Loucy (cell line): ENCODE data around the gene JMJD8.
"Not testable (repeated sequence)": the region's sequence is repeated elsewhere in the genome, so short reads cannot be mapped to it uniquely, and the experiment has no call there.

Experiments used
- H2AFZ ChIP-seq: fragments of 200-600 bp; sonication (generic); 2 replicates; pipeline ENCODE4 v1.6.0; 2016; ENCODE audit warnings: antibody characterized with exemption, mild to moderate bottlenecking, low read length, moderate library complexity
- H3F3A ChIP-seq: fragments of 200-600 bp; 2 replicates; pipeline ENCODE4 v1.6.0; 2016; ENCODE audit warnings: antibody characterized with exemption, low read depth, mild to moderate bottlenecking
- H3K27me3 ChIP-seq: fragments of 200-600 bp; sonication (generic); 2 replicates; pipeline ENCODE4 v1.6.1; 2014; ENCODE audit warnings: low read length, mild to moderate bottlenecking; ENCODE audit not compliant: insufficient read depth, poor library complexity, severe bottlenecking
- H3K36me3 ChIP-seq: fragments of 200-600 bp; sonication (generic); 2 replicates; pipeline ENCODE4 v1.6.1; 2016; ENCODE audit warnings: low read length; ENCODE audit not compliant: insufficient read depth
- H3K4me1 ChIP-seq: fragments of 200-600 bp; sonication (generic); 2 replicates; pipeline ENCODE4 v1.5.1; 2014; ENCODE audit warnings: low read length, mild to moderate bottlenecking; ENCODE audit not compliant: insufficient read depth, poor library complexity, severe bottlenecking
- H3K4me2 ChIP-seq: fragments of 200-600 bp; sonication (generic); 2 replicates; pipeline ENCODE4 v1.6.0; 2014; ENCODE audit warnings: antibody characterized with exemption, low read length, low read depth, mild to moderate bottlenecking; ENCODE audit not compliant: poor library complexity, severe bottlenecking
- H3K4me3 ChIP-seq: fragments of 200-600 bp; sonication (generic); 2 replicates; pipeline ENCODE4 v1.5.1; 2014; ENCODE audit warnings: low read length, mild to moderate bottlenecking, mixed read lengths; ENCODE audit not compliant: poor library complexity, severe bottlenecking
- H3K79me2 ChIP-seq: fragments of 200-600 bp; sonication (generic); 2 replicates; pipeline ENCODE4 v1.6.1; 2014; ENCODE audit warnings: low read length; ENCODE audit not compliant: insufficient read depth
- H3K9ac ChIP-seq: fragments of 200-600 bp; sonication (generic); 2 replicates; pipeline ENCODE4 v1.6.0; 2014; ENCODE audit warnings: mild to moderate bottlenecking, low read depth, low read length, moderate library complexity; ENCODE audit not compliant: poor library complexity, severe bottlenecking
- H3K9me2 ChIP-seq: fragments of 200-600 bp; sonication (generic); replicated peaks from 2 replicates; pipeline ENCODE4 v1.6.1; 2016; ENCODE audit warnings: low read depth, low read length, mixed read lengths
- H3K9me3 ChIP-seq: fragments of 200-600 bp; sonication (generic); 2 replicates; pipeline ENCODE4 v1.6.1; 2014; ENCODE audit warnings: mild to moderate bottlenecking, antibody characterized with exemption, low read length, low read depth; ENCODE audit not compliant: insufficient read depth
- H4K20me1 ChIP-seq: fragments of 200-600 bp; sonication (generic); 2 replicates; pipeline ENCODE4 v1.6.0; 2014; ENCODE audit warnings: antibody characterized with exemption, low read length, mild to moderate bottlenecking; ENCODE audit not compliant: insufficient read depth, poor library complexity, severe bottlenecking
- EZH2phosphoT487 ChIP-seq: fragments of 200-600 bp; IDR thresholded peaks from 2 replicates; pipeline ENCODE4 v1.6.1; 2018; ENCODE audit warnings: antibody characterized with exemption, mild to moderate bottlenecking, moderate library complexity, borderline replicate concordance
- TF ChIP-seq, protein P1 (sequence below): fragments of 200-600 bp; sonication (generic); conservative IDR thresholded peaks from 2 replicates; pipeline ENCODE4 v1.5.1; 2014; ENCODE audit warnings: mild to moderate bottlenecking, antibody characterized with exemption, low read length

Gene JMJD8

DNA sequence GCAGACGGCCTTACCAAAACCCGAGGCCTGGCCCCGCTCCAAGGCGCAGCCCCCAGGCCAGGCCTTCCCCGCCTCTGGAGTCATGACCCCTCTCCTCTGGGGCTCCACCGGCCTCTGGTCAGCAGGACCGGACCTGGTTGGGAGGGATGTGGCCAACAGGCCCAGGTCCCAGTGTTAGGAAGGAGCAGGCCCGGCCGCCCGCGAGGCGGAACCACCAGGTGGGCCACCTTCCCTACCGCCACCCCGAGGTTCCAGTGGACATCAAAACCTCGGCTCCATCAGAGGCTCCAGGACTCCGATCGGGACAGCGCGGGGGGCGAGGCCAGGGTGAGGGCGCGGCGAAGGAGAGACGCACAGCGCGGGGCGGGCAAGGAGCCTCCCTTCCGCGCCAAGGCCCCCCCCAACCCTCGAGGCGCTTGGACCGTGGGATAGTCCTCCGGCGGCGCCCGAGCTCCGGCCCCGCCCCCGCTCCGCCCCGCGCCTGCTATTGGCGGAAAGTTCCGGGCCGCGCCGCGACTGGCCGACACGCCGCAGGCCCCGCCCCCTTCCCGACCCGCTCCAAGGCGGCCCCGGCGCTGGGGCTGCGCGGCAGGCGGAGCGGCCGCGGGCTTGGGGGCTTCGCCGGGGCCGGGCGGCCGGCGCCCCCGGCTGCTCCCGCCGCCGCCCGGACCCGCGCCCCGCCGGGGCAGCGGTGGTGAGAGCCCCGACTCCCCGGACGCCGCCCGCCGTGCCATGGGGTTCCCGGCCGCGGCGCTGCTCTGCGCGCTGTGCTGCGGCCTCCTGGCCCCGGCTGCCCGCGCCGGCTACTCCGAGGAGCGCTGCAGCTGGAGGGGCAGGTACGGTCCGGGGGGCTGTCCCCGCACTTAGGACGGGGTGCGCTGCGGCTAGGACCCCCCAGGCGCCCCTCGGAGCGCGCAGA, 30.7 kb upstream of the JMJD8 start, which contains the start of gene METRN:
METRN (plus strand) TSS at position 561 of the 919 bp plus-strand sequence; CDS start at position 733, 172 bp downstream.
- Histone ChIP-seq H3K4me3 (peak within 1 kb of the TSS; percentile 60), H3K4me2 (peak within 1 kb of the TSS; percentile 44), H3K4me1 (peaks cover 7% of the 10 kb centered on the region)

DNA sequence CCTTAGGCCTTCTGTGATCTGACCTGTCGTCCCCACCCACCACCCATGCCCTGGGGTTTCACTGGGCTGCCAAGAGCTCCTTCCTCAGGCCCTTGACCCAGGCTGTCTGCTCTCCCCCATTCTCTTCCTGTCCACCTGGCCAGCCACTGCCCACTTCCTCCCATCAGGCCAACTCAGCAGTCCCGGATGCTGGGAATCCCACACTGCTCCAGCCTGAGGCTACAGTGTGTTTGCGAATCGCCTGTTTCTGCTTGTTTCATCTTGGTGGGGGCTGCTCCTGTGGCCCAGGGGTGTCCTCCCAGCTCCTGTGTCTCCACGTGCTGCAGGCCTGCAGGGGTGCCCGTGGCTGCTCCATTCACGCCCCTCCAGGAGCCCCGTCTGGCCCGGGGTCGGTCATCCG, 29.9 kb upstream of the JMJD8 start:
- H4K20me1 ChIP-seq, result no peaks in the 10 kb centered on the region
- no peaks in the 10 kb centered on the region for H3F3A ChIP-seq
- H2AFZ ChIP-seq, result no peak overlapping the region
- TF ChIP-seq EZH2phosphoT487, result no peak
- TF ChIP-seq, protein P1, sequence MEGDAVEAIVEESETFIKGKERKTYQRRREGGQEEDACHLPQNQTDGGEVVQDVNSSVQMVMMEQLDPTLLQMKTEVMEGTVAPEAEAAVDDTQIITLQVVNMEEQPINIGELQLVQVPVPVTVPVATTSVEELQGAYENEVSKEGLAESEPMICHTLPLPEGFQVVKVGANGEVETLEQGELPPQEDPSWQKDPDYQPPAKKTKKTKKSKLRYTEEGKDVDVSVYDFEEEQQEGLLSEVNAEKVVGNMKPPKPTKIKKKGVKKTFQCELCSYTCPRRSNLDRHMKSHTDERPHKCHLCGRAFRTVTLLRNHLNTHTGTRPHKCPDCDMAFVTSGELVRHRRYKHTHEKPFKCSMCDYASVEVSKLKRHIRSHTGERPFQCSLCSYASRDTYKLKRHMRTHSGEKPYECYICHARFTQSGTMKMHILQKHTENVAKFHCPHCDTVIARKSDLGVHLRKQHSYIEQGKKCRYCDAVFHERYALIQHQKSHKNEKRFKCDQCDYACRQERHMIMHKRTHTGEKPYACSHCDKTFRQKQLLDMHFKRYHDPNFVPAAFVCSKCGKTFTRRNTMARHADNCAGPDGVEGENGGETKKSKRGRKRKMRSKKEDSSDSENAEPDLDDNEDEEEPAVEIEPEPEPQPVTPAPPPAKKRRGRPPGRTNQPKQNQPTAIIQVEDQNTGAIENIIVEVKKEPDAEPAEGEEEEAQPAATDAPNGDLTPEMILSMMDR, result no peak
- H3K9me3 ChIP-seq, result no peaks in the 10 kb centered on the region
- no peak overlapping the region for H3K4me2 ChIP-seq
- H3K27me3 ChIP-seq, result no peaks in the 10 kb centered on the region
- H3K4me1 ChIP-seq, result peaks cover 2% of the 10 kb centered on the region
- H3K4me3 ChIP-seq, result no peak overlapping the region
- H3K79me2 ChIP-seq, result no peaks in the 10 kb centered on the region
- no peaks in the 10 kb centered on the region for H3K9me2 ChIP-seq
- no peak overlapping the region for H3K9ac ChIP-seq
- no peaks in the 10 kb centered on the region for H3K36me3 ChIP-seq

More for the DNA sequence above, 30.7 kb upstream of the JMJD8 start, which contains the start of gene METRN:
- Histone ChIP-seq H3K79me2 (no peaks in the 10 kb centered on the region), H3K9ac (no peak within 1 kb of the TSS), H2AFZ (no peak within 1 kb of the TSS), H3F3A (no peaks in the 10 kb centered on the region), H3K27me3 (no peaks in the 10 kb centered on the region), H4K20me1 (no peaks in the 10 kb centered on the region), H3K9me3 (no peaks in the 10 kb centered on the region), H3K9me2 (no peaks in the 10 kb centered on the region), H3K36me3 (no peaks in the 10 kb centered on the region)
- TF ChIP-seq, protein P1, result no peak
- TF ChIP-seq EZH2phosphoT487, result no peak

DNA sequence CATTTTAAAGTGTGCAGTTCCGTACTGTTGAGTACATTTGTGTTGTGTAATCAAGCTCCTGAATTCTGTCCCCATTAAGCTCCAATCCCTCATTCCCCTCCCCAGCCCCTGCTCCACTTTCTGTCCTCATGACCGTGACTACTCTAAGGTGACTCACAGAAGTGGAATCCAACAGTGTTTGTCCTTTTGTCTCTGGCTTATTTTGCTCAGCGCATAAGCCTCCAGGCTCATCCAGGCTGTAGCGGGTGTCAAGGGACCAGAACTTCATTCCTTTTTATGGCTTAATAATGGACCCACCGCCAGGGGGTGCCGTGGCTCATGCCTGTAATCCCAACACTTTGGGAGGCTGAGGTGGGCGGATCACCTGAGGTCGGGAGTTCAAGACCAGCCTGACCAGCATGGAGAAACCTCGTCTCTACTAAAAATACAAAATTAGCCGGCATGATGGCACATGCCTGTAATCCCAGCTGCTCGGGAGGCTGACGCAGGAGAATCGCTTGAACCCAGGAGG, 28.7 kb upstream of the JMJD8 start:
- H3K36me3 ChIP-seq, H3K9me2 ChIP-seq, H3K9ac ChIP-seq, H3K4me1 ChIP-seq, H2AFZ ChIP-seq, H4K20me1 ChIP-seq, H3K9me3 ChIP-seq, H3K4me2 ChIP-seq, H3K79me2 ChIP-seq, H3F3A ChIP-seq, H3K27me3 ChIP-seq, H3K4me3 ChIP-seq: not testable (repeated sequence)
- TF ChIP-seq, protein P1, result peak; percentile 26; the same call in 1 of the 2 replicates
